ENCODE results near the gene CCDC197. TPM values are rescaled to one million over a fixed set of nuclear protein-coding genes. Genes with fewer than 3 reads are reported as not detected.

CCDC197 gene
- total RNA-seq, result not detected
- long read RNA-seq, donor 1, result 0 reads
- long read RNA-seq, donor 2, result 0 reads

DNA sequence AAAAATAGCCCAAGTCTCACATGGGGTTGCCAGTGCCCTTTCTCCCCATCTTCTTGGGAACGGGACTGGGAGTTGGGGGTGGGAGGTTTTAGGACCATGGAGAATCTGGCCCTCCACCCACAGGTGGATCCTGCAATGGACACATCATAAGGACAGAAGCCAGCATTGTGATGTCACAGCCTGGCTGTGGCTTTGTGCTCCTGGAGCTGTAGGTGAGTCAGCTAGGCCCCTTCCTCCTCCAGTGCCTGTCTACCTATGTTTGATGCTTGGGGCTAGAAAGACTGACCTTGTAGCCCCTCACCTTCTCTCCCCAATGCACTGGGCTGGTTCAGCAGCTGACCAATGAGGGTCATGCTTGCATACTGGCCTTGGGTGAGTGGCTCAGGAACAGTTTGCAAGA is at the start of gene CCDC197:
Gene CCDC197 (plus strand): TSS at position 220 of the 400 bp plus-strand sequence. CDS start 831 bp downstream, outside the sequence.
- DNase-seq (ENCODE audit: low spot score), result no peak
- intact Hi-C loops (cut with DNase I), result no loop called here

DNA sequence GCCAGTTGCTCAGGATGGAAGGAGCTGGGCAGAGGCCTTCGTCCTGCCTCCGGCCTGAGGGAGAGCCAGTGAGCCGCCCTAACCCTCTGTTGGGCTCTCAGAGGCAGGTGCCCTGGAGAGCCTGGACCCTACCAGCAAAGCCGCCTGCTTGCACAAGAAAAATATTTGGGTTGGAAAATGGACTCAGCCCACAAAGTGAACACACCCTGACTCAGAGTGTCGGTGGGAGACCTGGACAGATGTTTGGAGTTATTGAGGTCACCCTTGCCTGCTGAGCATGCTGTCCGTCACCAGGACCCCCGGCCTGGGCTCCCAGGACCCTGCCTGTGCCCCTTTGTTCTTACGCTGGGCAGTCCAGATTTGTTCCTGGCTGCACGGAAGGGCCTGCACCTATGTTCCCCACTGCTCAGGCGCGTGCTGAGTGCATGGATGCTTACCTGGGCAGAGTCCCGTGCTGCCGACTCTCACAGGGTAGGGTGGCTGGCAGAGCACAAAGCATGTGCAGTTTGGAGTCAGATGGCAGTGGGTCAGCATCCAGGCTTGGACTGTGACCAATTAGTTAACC is 47.5 kb upstream of the CCDC197 start:
- intact Hi-C loops (cut with DNase I), result no loop called here
- DNase-seq (ENCODE audit: low spot score), result no peak

DNA sequence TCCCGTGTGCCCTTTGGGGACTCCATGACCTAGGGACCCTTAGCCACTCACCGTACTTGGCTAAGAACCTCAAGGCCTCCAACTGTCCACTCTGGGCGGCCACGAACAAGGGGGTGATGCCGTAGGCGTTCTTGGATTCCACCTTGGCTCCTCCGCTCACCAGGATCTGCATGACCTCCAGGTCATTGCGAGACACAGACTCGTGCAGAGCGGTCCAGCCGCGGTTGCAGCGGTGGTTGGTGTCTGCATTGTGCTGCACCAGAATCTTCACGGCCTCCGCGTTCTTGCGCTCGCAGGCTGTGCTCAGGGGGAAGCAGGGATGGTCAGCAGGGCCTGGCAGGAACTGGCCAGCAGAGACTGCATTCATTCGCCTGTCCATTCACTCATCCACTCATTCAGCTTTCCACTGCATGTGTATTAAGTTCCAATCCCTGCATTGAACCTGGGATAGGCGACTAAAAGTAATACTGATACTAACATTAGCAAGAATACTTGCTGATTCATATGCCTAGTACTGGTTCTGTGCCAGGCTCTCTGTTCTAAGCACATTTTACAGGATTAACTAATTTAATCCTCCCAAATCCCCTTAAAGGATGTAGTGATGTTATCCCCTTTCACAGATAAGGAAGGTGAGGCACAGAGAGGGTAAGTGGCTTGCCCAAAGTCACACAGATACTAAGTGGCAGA is 46.0 kb upstream of the CCDC197 start:
- no peak for DNase-seq (ENCODE audit: low spot score)

DNA sequence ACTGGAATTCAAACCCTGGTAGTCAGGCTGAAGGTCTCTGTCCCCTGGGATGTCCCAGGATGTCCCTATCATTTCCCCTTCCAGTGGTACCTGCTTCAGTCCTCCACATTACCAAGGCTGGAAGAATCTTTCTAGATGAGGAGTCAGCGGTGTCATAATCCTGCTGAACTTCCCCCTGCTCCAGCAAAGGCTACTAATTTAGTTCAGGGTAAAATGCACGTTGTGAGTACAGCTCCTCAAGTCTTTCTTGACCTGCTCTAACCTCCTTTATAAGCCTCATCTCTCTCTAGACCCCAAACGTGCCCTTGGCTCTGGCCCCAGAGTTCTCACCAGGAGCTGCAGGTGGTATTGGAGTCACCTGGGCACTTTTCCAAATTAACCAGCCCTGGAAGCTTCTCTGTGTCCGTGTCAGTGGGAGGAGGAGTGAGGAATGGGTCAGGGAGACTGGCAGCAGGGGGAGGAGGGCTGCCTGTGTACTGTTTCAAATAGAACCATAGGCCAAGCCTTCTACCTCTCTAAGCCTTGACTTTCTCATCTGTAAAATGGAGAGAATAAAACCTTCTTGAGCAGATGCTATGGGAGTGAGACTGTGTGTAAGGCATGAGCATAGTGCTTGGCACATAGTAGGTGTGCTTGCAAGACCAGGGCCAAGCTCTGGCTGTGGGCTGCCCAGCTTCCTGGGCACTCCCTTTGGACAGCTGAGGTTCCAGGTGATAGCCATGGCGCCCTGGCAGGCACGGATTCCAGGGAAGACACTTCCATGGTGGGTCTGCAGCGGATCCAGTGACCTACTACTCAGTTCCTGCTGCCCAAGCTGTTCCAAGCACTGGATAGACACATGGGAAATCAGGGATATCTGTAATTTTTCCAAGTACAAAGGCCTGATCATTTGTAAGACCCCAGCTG is 45.2 kb upstream of the CCDC197 start:
- intact Hi-C loops (cut with DNase I), result no loop called here
- DNase-seq (ENCODE audit: low spot score), result no peak

More for the DNA sequence above, 46.0 kb upstream of the CCDC197 start:
- intact Hi-C loops (cut with DNase I), result no loop called here

DNA sequence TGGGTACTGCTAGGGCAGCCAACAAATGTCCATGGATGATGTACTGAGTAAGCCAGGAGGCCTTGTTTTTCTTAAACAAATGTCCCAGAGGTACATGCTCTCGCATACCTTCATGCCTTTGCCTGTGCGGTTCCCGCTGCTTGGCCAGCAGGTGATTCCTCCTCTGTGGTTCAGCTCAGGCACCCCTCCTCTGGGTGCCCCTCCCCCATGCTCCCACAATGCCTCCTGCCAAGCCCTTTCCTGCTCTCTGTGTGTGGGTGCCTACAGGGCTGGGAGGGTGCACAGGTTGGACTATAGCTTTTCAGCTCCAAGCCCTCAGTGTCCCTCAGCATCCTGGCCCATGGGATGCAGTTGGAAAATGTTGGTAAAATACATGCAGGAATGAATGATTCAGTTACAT is 44.3 kb upstream of the CCDC197 start:
- DNase-seq (ENCODE audit: low spot score), result no peak
- intact Hi-C loops (cut with DNase I), result no loop called here

DNA sequence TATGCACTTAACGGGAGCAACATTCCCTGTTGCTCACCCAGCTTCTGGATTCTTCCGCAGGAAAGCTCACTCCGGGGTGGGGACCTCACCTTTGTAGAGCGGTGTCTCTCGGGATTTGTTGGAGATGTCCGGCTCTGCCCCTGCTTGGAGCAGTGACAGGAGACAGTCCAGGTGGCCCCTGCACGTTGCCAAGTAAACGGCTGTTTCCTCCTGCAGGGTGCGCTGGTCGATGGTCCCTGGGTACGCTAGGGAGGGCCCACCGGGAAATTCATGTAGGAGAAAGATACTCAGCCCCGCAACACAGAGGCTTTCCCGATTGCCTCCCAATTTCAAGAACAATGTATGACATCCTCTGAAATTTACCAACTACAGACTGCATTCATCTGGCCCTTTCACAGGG is 43.8 kb upstream of the CCDC197 start:
- DNase-seq (ENCODE audit: low spot score), result no peak
- intact Hi-C loops (cut with DNase I), result no loop called here

DNA sequence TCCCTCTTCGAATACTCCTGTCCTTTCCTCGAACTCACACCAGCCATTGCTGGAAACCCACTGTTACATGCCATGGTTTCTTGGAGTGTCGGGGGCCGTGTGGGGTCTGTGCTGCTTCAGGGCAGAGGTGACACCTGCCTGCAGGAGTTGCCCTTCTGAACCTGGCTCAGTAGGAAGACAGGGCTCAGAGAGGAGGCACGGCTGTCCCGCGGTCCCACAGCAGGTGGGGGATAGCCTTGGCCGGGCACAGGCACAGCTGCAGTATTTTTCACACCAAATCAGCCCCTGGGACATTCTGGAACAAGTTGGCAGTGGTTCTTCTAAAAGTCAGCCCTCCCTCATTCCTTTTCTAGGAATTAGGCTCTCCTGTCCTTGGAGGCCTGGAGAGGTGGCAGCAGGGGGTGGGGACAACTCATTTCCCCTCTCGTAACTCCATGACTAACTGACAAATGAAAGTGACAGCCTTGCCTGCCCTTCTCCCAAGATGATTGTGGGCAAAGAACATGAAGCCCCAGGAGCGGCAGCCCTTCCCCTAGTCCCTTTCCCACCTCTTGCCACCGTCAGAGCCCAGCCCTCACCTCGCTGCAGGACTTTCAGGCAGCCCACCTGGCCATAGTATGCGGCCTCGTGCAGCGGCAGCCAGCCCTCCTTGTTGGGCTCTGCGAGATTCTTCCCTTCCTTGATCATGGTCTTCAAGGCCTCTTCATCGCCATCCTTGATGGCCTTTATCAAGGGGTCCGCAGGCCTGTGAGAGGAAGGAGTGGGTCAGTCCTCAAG is 43.2 kb upstream of the CCDC197 start:
- DNase-seq (ENCODE audit: low spot score), result no peak
- intact Hi-C loops (cut with DNase I), result no loop called here

DNA sequence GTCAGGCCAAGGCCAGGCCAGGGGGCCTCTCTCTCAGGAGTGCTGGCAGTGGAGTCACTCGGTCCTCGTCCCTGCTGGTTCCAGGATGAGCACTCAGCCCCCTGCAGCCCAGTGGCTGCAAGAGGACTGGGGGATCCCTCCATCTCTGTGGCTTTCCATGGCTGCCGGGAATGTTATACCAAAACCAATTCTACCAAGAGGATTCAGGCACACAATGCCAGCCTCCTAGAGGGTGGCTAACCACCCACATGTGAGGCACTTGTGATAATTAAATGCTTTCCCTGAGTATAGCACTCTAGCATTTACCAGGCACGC is 42.6 kb upstream of the CCDC197 start:
- intact Hi-C loops (cut with DNase I), result no loop called here
- DNase-seq (ENCODE audit: low spot score), result no peak

DNA sequence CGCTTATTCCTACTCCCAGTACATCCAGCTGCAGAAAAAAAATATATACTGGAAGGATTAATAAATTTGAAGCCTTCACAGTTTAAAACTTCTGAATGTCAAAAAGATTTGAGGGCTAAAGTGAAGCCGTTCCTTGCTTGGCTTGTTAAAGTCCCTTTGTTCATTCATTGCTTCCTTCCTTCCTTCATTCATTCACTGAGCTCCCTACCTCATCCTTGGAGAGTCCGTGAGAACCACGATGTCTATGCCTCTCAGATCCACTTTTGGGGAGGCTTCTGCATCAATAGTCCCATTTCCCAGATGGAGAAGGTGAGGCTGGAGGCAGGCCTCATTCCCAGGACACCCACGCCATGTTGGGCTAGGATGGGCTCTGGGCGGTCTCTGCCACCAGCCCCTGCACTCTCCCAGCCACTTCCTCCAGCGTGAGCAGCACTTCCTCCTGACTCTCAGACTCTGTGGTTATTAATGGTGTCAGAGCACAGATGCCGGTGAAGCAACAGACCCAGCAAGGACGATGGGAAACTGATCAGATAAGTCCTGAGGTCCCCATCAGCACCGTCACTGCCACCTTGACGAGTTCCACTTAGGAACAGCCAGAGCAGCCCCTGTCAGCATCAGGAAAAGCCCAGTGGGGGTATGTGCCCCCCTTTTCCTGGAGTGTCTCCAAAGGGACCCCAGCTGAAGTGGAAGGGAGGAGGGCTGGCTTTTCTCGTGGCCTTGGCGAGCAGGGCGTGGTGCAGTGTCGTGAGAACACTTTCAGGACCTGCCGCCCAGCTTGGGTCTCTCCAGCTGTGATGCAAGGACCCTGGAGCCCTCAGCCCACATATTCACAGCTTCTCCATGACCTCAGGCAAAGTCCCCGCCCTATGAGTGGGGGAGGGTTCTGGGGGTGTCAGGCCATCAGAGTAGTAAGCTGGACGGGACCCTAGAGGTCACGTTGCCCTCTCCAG is 41.9 kb upstream of the CCDC197 start:
- DNase-seq (ENCODE audit: low spot score), result no peak
- intact Hi-C loops (cut with DNase I), result no loop called here

DNA sequence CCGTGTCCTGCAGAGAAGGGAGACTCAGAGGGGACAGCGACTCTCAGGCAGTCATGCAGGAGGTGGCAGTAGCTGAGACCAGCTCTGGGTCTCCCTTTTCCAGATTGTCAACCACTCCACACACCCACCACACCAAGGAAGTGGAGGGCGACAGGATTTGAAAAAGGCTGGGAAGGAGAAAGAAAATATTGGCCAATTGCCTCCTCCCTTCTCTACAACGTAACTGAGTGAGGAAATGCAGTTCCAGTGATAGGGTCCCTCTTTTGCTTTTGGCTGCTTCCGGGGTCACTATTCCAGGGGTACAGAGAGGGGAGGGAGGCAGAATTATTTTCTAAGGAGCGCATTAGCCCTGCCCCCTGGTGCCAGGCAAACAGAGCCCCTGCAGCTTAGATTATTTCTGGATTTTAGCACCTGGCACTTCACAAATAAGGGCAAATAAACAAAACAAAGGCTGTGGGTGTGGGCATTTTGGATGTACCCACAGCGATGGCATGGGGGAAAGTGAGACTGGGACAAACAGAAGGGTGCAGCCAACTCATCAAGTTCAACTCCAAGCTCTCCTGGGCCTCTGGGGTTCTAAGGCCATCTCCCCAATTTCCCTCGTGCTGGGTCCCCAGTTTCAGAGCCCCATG is 41.1 kb upstream of the CCDC197 start:
- no peak for DNase-seq (ENCODE audit: low spot score)
- intact Hi-C loops (cut with DNase I), result no loop called here

DNA sequence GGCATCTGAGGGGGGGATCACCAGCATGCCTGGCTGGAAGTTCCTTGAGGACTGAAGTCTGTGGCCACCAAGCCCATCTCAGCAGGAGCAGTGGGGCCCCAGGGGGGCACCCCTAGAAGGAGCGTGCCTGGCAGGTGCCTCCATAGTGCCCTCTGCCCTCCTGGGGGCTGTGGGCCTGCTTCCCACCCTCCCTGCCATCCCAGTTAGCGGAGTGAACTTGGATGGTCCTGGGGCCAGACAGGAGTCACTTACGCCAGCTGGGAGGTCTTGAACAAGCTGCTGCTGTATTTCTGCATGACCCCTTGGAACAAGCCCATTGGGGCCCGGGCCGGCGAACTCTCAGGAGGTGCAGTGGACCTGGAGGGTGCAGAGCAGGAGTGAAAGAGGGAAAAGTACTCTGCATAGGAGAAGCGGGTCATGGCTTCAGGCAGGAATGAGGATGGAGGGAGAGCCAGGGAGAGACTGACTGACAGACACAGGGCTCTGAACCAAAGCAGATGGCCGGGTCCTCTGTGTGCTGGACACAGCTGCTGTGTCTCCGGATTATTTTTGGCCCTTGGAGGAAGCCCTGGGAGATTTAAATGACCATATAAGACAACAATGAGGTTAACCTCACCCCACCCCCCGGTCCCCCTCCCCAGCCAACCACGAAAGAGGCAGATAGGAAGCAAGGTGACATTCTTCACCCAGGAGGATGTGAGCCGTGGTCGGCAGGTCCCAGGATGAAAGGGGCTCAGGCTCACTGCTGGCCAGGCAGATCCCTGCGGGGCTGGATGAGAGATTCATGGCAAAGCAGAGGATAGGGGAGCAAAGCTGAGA is 40.4 kb upstream of the CCDC197 start:
- no peak for DNase-seq (ENCODE audit: low spot score)
- intact Hi-C loops (cut with DNase I), result no loop called here

DNA sequence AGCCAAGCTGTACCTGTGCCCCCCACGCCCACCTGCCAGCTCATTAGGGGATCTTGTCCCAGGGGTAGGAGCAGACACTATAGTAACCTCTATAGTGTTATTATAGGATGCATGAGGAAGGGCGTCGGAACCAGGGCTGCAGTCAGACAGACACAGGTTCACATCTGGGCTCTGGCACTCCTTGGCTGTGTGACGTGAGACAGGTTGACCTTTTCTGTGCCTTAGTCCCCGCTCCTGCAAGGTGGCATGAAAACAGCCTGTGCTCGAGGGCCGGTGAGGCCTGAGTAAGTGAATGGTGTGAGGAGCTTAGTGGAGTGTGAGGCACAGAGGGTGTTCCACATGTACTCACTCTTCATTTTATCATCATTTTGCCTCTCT is 39.8 kb upstream of the CCDC197 start:
- intact Hi-C loops (cut with DNase I), result no loop called here
- DNase-seq (ENCODE audit: low spot score), result no peak

DNA sequence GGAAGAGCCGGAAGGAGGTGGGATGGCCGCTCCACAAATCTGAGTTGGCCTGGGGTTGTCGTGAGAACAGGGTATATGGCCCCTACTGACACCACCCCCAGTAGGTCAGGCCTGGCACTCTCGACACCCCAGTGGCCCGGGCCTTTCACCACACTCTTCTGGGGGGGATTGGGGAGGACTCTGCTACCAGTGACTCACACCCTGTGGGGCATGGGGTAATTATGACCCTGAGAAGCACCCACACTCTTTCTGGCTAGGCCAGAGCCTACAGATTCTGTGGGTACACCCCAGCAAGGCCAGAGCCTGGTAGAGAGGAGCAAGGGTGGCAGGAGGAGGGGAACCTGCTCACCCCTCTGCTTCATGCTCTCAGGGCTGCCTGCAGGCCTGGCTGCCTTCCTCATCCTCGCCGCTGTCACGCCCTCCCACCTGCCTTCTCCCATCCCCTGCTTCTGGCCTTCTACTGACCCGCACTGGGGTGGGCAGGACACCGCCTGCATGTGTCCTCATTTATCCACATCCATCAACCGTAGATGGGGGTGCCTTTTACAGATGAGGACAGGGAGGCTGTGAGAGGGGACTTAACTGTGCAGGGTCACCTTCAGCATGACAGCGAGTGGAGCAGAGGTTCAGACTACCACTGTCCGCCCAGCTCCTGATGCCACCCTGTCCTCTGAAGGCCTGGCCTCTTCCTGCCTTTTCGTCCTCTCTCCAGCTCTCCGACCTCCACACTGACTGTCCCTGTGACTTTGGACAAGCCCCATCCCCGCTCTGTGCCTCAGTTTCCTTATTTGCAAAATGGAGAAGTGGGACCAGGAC is 39.1 kb upstream of the CCDC197 start:
- intact Hi-C loops (cut with DNase I), result no loop called here
- DNase-seq (ENCODE audit: low spot score), result no peak

DNA sequence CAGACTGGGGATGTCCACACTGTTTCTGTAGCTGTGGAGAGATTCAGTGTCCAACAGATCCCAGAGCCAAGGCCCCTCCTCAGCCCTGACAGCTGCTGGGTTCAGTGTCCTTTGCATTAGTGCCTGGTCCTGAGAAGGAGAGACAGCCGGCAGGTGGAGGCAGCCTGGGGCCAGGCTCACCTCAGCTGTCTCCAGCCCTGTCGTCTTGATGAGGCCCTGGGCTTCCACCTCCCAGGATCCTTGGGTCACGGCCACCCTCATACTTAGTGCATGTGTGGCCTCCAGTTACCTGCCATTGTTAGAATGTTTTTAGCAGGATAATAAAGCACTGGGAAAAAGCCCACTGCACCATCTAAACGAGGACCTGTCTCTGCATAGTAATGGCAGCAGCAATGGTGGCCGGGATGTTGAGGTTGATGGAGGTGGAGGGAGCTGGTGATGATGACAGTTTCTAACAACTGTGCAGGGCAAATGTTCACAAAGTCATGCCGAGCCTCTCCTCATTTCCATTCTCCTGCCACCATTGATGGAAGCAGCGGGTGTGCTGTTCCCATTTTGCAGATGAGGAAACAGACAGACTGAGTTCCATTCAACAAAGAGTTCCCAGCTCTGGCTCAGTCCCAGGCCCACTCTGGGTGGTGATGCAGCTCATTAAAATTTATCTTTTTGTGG is 38.4 kb upstream of the CCDC197 start:
- no peak for DNase-seq (ENCODE audit: low spot score)
- intact Hi-C loops (cut with DNase I), result no loop called here

DNA sequence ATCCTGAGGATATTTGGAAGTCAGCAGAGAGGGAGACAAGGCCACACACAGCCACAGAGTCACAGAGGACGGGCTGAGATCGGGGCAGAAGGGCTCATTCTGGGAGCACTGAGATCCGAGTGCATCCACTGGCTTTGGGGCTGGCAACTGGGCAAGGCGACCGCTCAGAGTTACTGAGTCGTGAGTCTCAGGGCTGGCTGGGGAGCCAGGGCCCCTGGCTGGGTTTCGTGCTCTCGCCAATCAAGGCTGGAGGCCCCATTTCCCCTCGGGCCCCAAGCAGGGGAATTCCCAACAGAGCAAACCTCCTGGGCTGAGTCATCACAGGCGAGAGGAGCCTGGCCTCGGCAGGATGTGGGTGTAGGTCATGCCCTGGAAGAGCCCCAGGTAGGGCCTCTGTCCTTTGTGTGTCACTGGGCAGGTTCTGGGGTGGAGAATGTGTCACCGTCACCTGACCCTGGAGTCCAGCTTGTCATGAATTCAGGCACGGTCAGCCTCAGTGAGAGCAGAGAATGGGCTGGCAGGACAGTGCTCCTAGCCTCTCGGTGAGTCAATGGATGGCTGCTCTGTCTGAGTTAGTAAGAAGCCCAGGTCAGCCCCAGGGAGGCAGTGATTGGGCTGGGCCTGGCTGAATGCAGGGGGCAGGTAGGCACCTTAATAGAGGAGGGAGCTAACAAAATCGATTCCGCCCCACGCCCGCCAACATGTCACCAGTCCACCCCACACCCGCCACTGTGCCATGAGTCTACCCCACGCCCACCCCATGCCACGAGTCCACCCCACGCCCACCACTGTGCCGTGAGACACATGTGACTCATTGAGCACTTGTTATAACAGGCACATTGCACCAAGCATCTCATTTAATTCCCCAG is 37.6 kb upstream of the CCDC197 start:
- intact Hi-C loops (cut with DNase I), result no loop called here
- no peak for DNase-seq (ENCODE audit: low spot score)
